ENCODE results near the gene TPK1.

DNA sequence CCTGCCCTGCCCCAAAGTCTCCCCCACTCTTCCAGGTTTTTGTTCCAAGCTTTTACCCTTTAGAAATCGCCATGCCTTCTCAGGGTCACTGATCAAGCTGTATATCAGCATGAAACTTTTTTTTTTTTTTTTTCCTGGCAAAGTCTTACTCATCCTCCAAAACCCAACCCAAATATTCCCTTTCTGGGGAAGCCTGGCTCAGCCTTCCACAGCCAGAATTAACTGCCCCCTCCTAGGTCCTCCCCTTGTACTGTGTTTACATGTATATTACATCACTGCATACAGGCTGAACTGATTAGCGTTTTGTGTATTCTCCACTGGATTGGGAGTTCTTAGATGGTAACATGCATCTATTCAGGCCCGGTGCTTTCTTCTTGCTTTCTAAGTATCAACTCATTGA lies 427.7 kb downstream of the TPK1 start:
- TF ChIP-seq RFX5 (IDR thresholded peaks at IDR 0.05; ENCODE audit: low read depth, low read length) = no peak
- TF ChIP-seq, protein P1, sequence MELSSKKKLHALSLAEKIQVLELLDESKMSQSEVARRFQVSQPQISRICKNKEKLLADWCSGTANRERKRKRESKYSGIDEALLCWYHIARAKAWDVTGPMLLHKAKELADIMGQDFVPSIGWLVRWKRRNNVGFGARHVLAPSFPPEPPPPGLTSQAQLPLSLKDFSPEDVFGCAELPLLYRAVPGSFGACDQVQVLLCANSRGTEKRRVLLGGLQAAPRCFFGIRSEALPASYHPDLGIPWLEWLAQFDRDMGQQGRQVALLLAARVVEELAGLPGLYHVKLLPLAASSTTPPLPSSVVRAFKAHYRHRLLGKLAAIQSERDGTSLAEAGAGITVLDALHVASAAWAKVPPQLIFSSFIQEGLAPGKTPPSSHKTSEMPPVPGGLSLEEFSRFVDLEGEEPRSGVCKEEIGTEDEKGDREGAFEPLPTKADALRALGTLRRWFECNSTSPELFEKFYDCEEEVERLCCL (CRISPR knock-in tag; IDR thresholded peaks at IDR 0.05; ENCODE audit: borderline replicate concordance) = no peak

Measured in HepG2 (cell line).